OCI-LY7 (cell line): ENCODE results near the gene GPR87. TPM values are rescaled to one million over a fixed set of nuclear protein-coding genes. Genes with fewer than 3 reads are reported as not detected.

Experiments
- BruUV-seq: library from RNA; stranded (reverse); fragments of 400-500 nt; replicated peaks from 2 replicates; lab custom pipeline; 2021; lab: Mats Ljungman, UMichigan
- CTCF ChIA-PET: fragments of 300-600 bp; sonication (Branson Sonifier 250); formaldehyde crosslinking; loops from one replicate; lab custom pipeline; 2022; ENCODE audit warnings: antibody characterized with exemption; ENCODE audit not compliant: unreplicated experiment; lab: Charles Lee
- POLR2A ChIA-PET: fragments of 300-600 bp; sonication (Branson Sonifier 250); formaldehyde crosslinking; loops from one replicate; lab custom pipeline; 2022; ENCODE audit warnings: antibody characterized with exemption; lab: Charles Lee
- DNase-seq: peaks from one replicate; pipeline ENCODE4 v3.0.0-alpha.2; 2015; ENCODE audit warnings: low spot score
- H2AFZ ChIP-seq: fragments of 200-600 bp; sonication (generic), shearing (Covaris generic); 2 replicates; pipeline ENCODE4 v1.6.1; 2014; ENCODE audit warnings: mild to moderate bottlenecking, antibody characterized with exemption, low read length, moderate library complexity
- H3K27ac ChIP-seq: fragments of 200-600 bp; sonication (generic); 2 replicates; pipeline ENCODE4 v1.5.1; 2014; ENCODE audit warnings: mixed run types, low read depth, mild to moderate bottlenecking, moderate library complexity, low read length, inconsistent platforms; ENCODE audit not compliant: poor library complexity, severe bottlenecking
- H3K36me3 ChIP-seq: fragments of 200-600 bp; sonication (generic); 2 replicates; pipeline ENCODE4 v1.6.1; 2014; ENCODE audit warnings: mild to moderate bottlenecking, antibody characterized with exemption, low read length, moderate library complexity, mixed read lengths; ENCODE audit not compliant: insufficient read depth
- H3K4me1 ChIP-seq: fragments of 200-600 bp; sonication (generic); 2 replicates; pipeline ENCODE4 v1.5.1; 2014; ENCODE audit warnings: mild to moderate bottlenecking, low read length; ENCODE audit not compliant: insufficient read depth, poor library complexity, severe bottlenecking
- H3K4me2 ChIP-seq: fragments of 200-600 bp; sonication (generic); 2 replicates; pipeline ENCODE4 v1.6.1; 2014; ENCODE audit warnings: mild to moderate bottlenecking, low read length
- H3K4me3 ChIP-seq: fragments of 200-600 bp; sonication (generic); 2 replicates; pipeline ENCODE4 v1.5.1; 2014; ENCODE audit warnings: mild to moderate bottlenecking, low read depth, low read length; ENCODE audit not compliant: poor library complexity, severe bottlenecking
- H3K79me2 ChIP-seq: fragments of 200-600 bp; sonication (generic); 2 replicates; pipeline ENCODE4 v1.6.1; 2016; ENCODE audit warnings: low read depth, mild to moderate bottlenecking, low read length, moderate library complexity, mixed read lengths; ENCODE audit not compliant: insufficient read depth
- H3K9me2 ChIP-seq: fragments of 200-600 bp; sonication (generic); 2 replicates; pipeline ENCODE4 v1.6.1; 2016; ENCODE audit warnings: mild to moderate bottlenecking, low read length, mixed read lengths; ENCODE audit not compliant: insufficient read depth
- H3K9me3 ChIP-seq: fragments of 200-600 bp; sonication (generic); 2 replicates; pipeline ENCODE4 v1.6.1; 2014; ENCODE audit warnings: mild to moderate bottlenecking, mixed run types, low read length, mixed read lengths
- H4K20me1 ChIP-seq: fragments of 200-600 bp; sonication (generic); 2 replicates; pipeline ENCODE4 v1.6.1; 2014; ENCODE audit warnings: mild to moderate bottlenecking, antibody characterized with exemption, low read length, moderate library complexity, mixed read lengths; ENCODE audit not compliant: insufficient read depth
- EZH2phosphoT487 ChIP-seq: fragments of 200-600 bp; sonication (generic); IDR thresholded peaks from 2 replicates; pipeline ENCODE4 v1.6.1; 2018; ENCODE audit warnings: low read depth, borderline replicate concordance, mild to moderate bottlenecking, mixed run types, antibody characterized with exemption, low read length, moderate library complexity, mixed read lengths
- intact Hi-C: fragments of 100-400 bp; cut with micrococcal nuclease; formaldehyde crosslinking; loops from one replicate; pipeline ENCODE4 v1.10.0; 2022; ENCODE audit not compliant: unreplicated experiment
- total RNA-seq, 2 experiments: library from RNA; depleted of rRNA in 1 of 2; stranded (reverse); fragments of >200 nt in 1 of 2; shearing (Covaris generic) in 1 of 2; gene quantifications; 2 replicates each; pipeline ENCODE4 v1.2.3, GENCODE V29; 2014 to 2022
- TF ChIP-seq, protein P1 (sequence below): fragments of 200-600 bp; sonication (generic); conservative IDR thresholded peaks from 2 replicates; pipeline ENCODE4 v1.5.1; 2014; ENCODE audit warnings: mild to moderate bottlenecking, antibody characterized with exemption, low read length, moderate library complexity, mixed read lengths

The GPR87 gene
- total RNA-seq, 2 experiments from 2014 or later: not detected

DNA sequence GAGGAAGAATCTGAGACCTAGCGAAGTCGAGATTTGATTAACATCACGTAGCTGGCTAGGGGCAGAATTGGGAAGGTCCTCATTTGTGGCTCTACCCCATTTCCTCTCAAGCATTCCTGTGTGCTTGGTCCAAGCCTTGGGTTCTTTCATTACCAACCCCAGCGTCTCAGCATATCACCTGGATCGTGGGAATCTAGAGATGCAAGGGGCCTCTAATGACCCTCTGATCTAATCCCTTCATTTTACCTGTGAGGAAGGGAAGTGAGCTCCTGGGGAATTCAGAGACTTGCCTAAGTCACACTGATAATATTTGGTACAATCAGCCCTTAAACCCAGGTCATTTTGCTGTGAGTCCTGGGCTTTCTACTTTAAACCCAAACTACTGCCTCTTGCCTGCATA, 2.0 kb downstream of the GPR87 start:
- H2AFZ ChIP-seq: no peak overlapping the region
- no peak for TF ChIP-seq EZH2phosphoT487
- TF ChIP-seq, protein P1, sequence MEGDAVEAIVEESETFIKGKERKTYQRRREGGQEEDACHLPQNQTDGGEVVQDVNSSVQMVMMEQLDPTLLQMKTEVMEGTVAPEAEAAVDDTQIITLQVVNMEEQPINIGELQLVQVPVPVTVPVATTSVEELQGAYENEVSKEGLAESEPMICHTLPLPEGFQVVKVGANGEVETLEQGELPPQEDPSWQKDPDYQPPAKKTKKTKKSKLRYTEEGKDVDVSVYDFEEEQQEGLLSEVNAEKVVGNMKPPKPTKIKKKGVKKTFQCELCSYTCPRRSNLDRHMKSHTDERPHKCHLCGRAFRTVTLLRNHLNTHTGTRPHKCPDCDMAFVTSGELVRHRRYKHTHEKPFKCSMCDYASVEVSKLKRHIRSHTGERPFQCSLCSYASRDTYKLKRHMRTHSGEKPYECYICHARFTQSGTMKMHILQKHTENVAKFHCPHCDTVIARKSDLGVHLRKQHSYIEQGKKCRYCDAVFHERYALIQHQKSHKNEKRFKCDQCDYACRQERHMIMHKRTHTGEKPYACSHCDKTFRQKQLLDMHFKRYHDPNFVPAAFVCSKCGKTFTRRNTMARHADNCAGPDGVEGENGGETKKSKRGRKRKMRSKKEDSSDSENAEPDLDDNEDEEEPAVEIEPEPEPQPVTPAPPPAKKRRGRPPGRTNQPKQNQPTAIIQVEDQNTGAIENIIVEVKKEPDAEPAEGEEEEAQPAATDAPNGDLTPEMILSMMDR: no peak
- no peak overlapping the region for H3K27ac ChIP-seq
- H3K9me3 ChIP-seq: no peaks in the 10 kb centered on the region
- ChIA-PET POLR2A (no interaction called here), CTCF (no interaction called here)
- H4K20me1 ChIP-seq: no peaks in the 10 kb centered on the region
- no TSS peak for BruUV-seq
- H3K9me2 ChIP-seq: no peaks in the 10 kb centered on the region; the same call in 1 of the 2 replicates
- DNase-seq: no peak
- no peaks in the 10 kb centered on the region for H3K4me1 ChIP-seq
- H3K79me2 ChIP-seq: no peaks in the 10 kb centered on the region
- no peak overlapping the region for H3K4me2 ChIP-seq
- H3K4me3 ChIP-seq: no peak overlapping the region
- intact Hi-C loops: no loop called here
- H3K36me3 ChIP-seq: no peaks in the 10 kb centered on the region

DNA sequence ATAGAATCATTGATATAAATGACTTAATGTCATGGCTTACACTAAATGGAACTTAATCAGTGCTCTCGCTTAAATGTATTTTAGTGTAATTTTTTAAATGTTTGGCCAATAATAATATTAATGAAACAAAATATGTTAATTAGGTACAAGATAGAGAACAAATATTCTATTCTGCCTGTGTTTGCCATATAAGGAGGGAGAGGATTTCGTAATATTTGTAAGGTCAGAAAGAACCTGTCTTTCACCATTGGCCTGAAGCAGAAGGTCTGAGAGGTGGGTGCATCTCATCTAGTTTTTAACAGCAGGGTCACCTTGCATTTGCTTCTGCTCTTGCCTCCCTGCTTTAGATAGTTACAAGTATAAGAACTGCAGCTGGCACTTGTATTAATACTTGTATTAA, 2.5 kb downstream of the GPR87 start:
- no peak overlapping the region for H3K4me2 ChIP-seq
- intact Hi-C loops: no loop called here

DNA sequence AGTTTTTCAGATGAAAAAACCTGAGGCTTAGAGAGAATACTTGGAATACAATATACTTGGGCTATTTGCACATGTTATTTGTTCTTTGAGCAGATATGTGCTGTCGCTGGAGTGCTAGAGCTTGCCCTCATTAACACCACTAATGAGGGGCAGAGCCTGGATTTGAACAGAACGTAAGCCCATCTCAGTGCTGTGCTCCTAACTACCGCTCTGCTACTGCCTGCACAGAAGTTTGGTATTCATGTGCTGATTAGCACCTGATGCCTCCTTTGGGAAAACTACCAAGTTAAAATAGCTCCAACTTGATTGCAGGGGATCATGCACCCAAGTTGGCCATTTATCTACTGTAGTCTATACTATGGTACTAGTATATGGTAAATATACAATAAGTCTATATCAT, 3.6 kb downstream of the GPR87 start:
- H3K9me2 ChIP-seq: no peaks in the 10 kb centered on the region; the same call in 1 of the 2 replicates
- no peak overlapping the region for H3K4me3 ChIP-seq
- H3K9me3 ChIP-seq: no peaks in the 10 kb centered on the region
- H3K79me2 ChIP-seq: no peaks in the 10 kb centered on the region
- TF ChIP-seq EZH2phosphoT487: no peak
- TF ChIP-seq, protein P1: no peak
- intact Hi-C loops: no loop called here
- H3K4me2 ChIP-seq: no peak overlapping the region
- H2AFZ ChIP-seq: no peak overlapping the region
- DNase-seq: no peak
- no peak overlapping the region for H3K27ac ChIP-seq
- H3K36me3 ChIP-seq: no peaks in the 10 kb centered on the region
- ChIA-PET POLR2A (no interaction called here), CTCF (no interaction called here)
- H4K20me1 ChIP-seq: no peaks in the 10 kb centered on the region
- no peaks in the 10 kb centered on the region for H3K4me1 ChIP-seq
- no TSS peak for BruUV-seq

More for the DNA sequence above, 2.5 kb downstream of the GPR87 start:
- no peaks in the 10 kb centered on the region; the same call in 1 of the 2 replicates for H3K9me2 ChIP-seq
- H3K4me3 ChIP-seq: no peak overlapping the region
- no peak for DNase-seq
- H3K27ac ChIP-seq: no peak overlapping the region
- H3K36me3 ChIP-seq: no peaks in the 10 kb centered on the region
- H3K79me2 ChIP-seq: no peaks in the 10 kb centered on the region
- ChIA-PET CTCF (no interaction called here), POLR2A (no interaction called here)
- TF ChIP-seq, protein P1: no peak
- no peak for TF ChIP-seq EZH2phosphoT487
- no TSS peak for BruUV-seq
- H4K20me1 ChIP-seq: no peaks in the 10 kb centered on the region
- no peaks in the 10 kb centered on the region for H3K4me1 ChIP-seq
- no peak overlapping the region for H2AFZ ChIP-seq
- H3K9me3 ChIP-seq: no peaks in the 10 kb centered on the region
